ENCODE measurements around the gene PHRF1.
"Not testable (repeated sequence)": the region's sequence is repeated elsewhere in the genome, so short reads cannot be mapped to it uniquely, and the experiment has no call there.

The PHRF1 gene

GRCh38 chr11:636511-637332, 60.5 kb downstream of the PHRF1 start, which contains the start of gene DRD4:
Gene DRD4 (plus strand): TSS chr11:637269. CDS start chr11:637305, 36 bp downstream.
- DNase-seq, result no peak

- no peak for DNase-seq
Observed at GRCh38 chr11:637333-637592, 61.0 kb downstream of the PHRF1 start.

GRCh38 chr11:637593-638521, 61.6 kb downstream of the PHRF1 start:
- DNase-seq, result no peak

GRCh38 chr11:638631-639331, 62.5 kb downstream of the PHRF1 start:
- DNase-seq, result no peak

- DNase-seq, result no peak
Observed at GRCh38 chr11:639332-639955, 63.2 kb downstream of the PHRF1 start.

GRCh38 chr11:640021-640706, 63.9 kb downstream of the PHRF1 start:
- DNase-seq, result no peak

GRCh38 chr11:641806-642370, 65.6 kb downstream of the PHRF1 start:
- no peak for DNase-seq

GRCh38 chr11:643366-643765, 67.1 kb downstream of the PHRF1 start:
- no peak for DNase-seq

- DNase-seq, result no peak
Observed at GRCh38 chr11:643849-644738, 67.8 kb downstream of the PHRF1 start.

- DNase-seq, result no peak
Observed at GRCh38 chr11:645536-645935, 69.3 kb downstream of the PHRF1 start.

- DNase-seq, result no peak
Observed at GRCh38 chr11:646214-646613, 69.9 kb downstream of the PHRF1 start.

GRCh38 chr11:647672-648158, 71.4 kb downstream of the PHRF1 start:
- not testable (repeated sequence) for DNase-seq

GRCh38 chr11:650482-650881, 74.2 kb downstream of the PHRF1 start:
- no peak for DNase-seq

GRCh38 chr11:653136-653535, 76.9 kb downstream of the PHRF1 start:
- DNase-seq, result not testable (repeated sequence)

GRCh38 chr11:653837-654236, 77.6 kb downstream of the PHRF1 start:
- DNase-seq, result no peak

- DNase-seq, result not testable (repeated sequence)
Observed at GRCh38 chr11:654444-654843, 78.2 kb downstream of the PHRF1 start.

- DNase-seq, result no peak
Observed at GRCh38 chr11:655036-655726, 78.9 kb downstream of the PHRF1 start.

- no peak for DNase-seq
Observed at GRCh38 chr11:656426-656825, 80.2 kb downstream of the PHRF1 start.

- DNase-seq, result no peak
Observed at GRCh38 chr11:656866-657265, 80.6 kb downstream of the PHRF1 start.

GRCh38 chr11:657691-658126, 81.4 kb downstream of the PHRF1 start:
- no peak for DNase-seq
